ENCODE measurements around the gene PDCD1. TPM values are rescaled to one million over a fixed set of nuclear protein-coding genes. Genes with fewer than 3 reads are reported as not detected.

PDCD1 gene
- total and polyA plus RNA-seq, 2 of the 13 experiments (the other 11 are each of a cell fraction or from before 2014, with no cell fraction given), result 0.04 TPM; not detected in 1

- H3K4me2 ChIP-seq (ENCODE audit: low read depth, low read length), result no peak overlapping the region
- no TSS peak for BruUV-seq (replicated peaks)
- no peaks in the 10 kb centered on the region for H4K20me1 ChIP-seq (ENCODE audit: insufficient read depth, low read length)
- peaks cover 7% of the 10 kb centered on the region; the same call in 1 of the 2 replicates for H3K4me1 ChIP-seq (ENCODE audit: insufficient read depth, low read length)
- H3K4me3 ChIP-seq (replicated peaks in 1 of 3; ENCODE audit: insufficient read depth in 1 of 3, low read depth in 2 of 3, low read length in 3 of 3), result no peak overlapping the region
- CTCF ChIA-PET (ENCODE audit: low intra/inter-chr PET ratio, low total read pairs), result no interaction called here
- ATAC-seq (no peak), FAIRE-seq (peak; percentile 12), DNase-seq (ENCODE audit: low spot score) (no peak)
- H3K9ac ChIP-seq (ENCODE audit: insufficient read depth, low read depth, low read length), result no peak overlapping the region
- intact Hi-C loops (cut with micrococcal nuclease; ENCODE audit: unreplicated experiment), result no loop called here
- POLR2A ChIA-PET, result interaction anchor here (1.6 kb wide), 1 partner anchor 64 kb away, joined by 5 read pairs; no protein-coding TSS in a partner anchor
- TF ChIP-seq SMAD9 (CRISPR knock-in tag; IDR thresholded peaks at IDR 0.05), result no peak
- no peak for TF ChIP-seq HBP1 (CRISPR knock-in tag; IDR thresholded peaks at IDR 0.05; ENCODE audit: low read depth)
- TF ChIP-seq RARA (CRISPR knock-in tag; IDR thresholded peaks at IDR 0.05), result no peak
- WGBS (ENCODE audit: low lambda C conversion rate), result 39% methylated on average over 6 of the region's 6 CpGs
- in situ Hi-C loops (cut with HindIII; ENCODE audit: extremely low pct_ligation_motif_present, low pct_unique_long_range_greater_than_20kb), result no loop called here
- no peak overlapping the region for H2AFZ ChIP-seq (ENCODE audit: low read length)
- no peak overlapping the region for H3K27ac ChIP-seq (ENCODE audit: extremely low read length, insufficient read depth, low read length)
- no peaks in the 10 kb centered on the region for H3K79me2 ChIP-seq (ENCODE audit: insufficient read depth, low read length)
- peaks cover under 1 to 47% of the 10 kb centered on the region in 2 experiments; a peak in 4 of 5 replicates for H3K27me3 ChIP-seq (ENCODE audit: control insufficient read depth in 1 of 2, insufficient read depth in 2 of 2, low read length in 2 of 2)
- no peaks in the 10 kb centered on the region for H3K36me3 ChIP-seq (replicated peaks in 1 of 2; ENCODE audit: control insufficient read depth in 1 of 2, insufficient read depth in 2 of 2, low read length in 2 of 2)
- no peaks in the 10 kb centered on the region for H3K9me3 ChIP-seq (ENCODE audit: low read length)
Observed at GRCh38 chr2:241836292-241836691, 22.4 kb downstream of the PDCD1 start.

GRCh38 chr2:241835611-241836010 is 23.1 kb downstream of the PDCD1 start:
- H3K4me2 ChIP-seq (ENCODE audit: low read depth, low read length), result no peak overlapping the region
- no peak overlapping the region for H3K4me3 ChIP-seq (replicated peaks in 1 of 3; ENCODE audit: insufficient read depth in 1 of 3, low read depth in 2 of 3, low read length in 3 of 3)
- 76% methylated on average over 4 of the region's 4 CpGs for WGBS (ENCODE audit: low lambda C conversion rate)
- H3K9ac ChIP-seq (ENCODE audit: insufficient read depth, low read depth, low read length), result no peak overlapping the region
- intact Hi-C loops (cut with micrococcal nuclease; ENCODE audit: unreplicated experiment) (no loop called here), in situ Hi-C loops (cut with HindIII; ENCODE audit: extremely low pct_ligation_motif_present, low pct_unique_long_range_greater_than_20kb) (no loop called here)
- H3K36me3 ChIP-seq (replicated peaks in 1 of 2; ENCODE audit: control insufficient read depth in 1 of 2, insufficient read depth in 2 of 2, low read length in 2 of 2), result no peaks in the 10 kb centered on the region
- no peak overlapping the region for H2AFZ ChIP-seq (ENCODE audit: low read length)
- H3K9me3 ChIP-seq (ENCODE audit: low read length), result no peaks in the 10 kb centered on the region
- H4K20me1 ChIP-seq (ENCODE audit: insufficient read depth, low read length), result no peaks in the 10 kb centered on the region
- no peak for FAIRE-seq
- no peaks in the 10 kb centered on the region for H3K79me2 ChIP-seq (ENCODE audit: insufficient read depth, low read length)
- ATAC-seq, result no peak
- ChIA-PET CTCF (ENCODE audit: low intra/inter-chr PET ratio, low total read pairs) (no interaction called here), POLR2A (interaction anchor here (1.6 kb wide), 1 partner anchor 63 kb away, joined by 5 read pairs; no protein-coding TSS in a partner anchor)
- BruUV-seq (replicated peaks), result no TSS peak
- H3K4me1 ChIP-seq (ENCODE audit: insufficient read depth, low read length), result peaks cover 7% of the 10 kb centered on the region; the same call in 1 of the 2 replicates
- DNase-seq (ENCODE audit: low spot score), result no peak
- H3K27me3 ChIP-seq (ENCODE audit: control insufficient read depth in 1 of 2, insufficient read depth in 2 of 2, low read length in 2 of 2), result peaks cover 0 to 46% of the 10 kb centered on the region in 2 experiments; a peak in 4 of 5 replicates
- H3K27ac ChIP-seq (ENCODE audit: extremely low read length, insufficient read depth, low read length), result no peak overlapping the region
- TF ChIP-seq GATAD1 (CRISPR knock-in tag; IDR thresholded peaks at IDR 0.05) (no peak), HNF4A (CRISPR knock-in tag; IDR thresholded peaks at IDR 0.05) (no peak), ZNF10 (CRISPR knock-in tag; IDR thresholded peaks at IDR 0.05; ENCODE audit: borderline replicate concordance, low read depth) (no peak), ZC3H4 (CRISPR knock-in tag; IDR thresholded peaks at IDR 0.05; ENCODE audit: borderline replicate concordance) (no peak), CEBPZ (IDR thresholded peaks at IDR 0.05; ENCODE audit: low read length) (no peak), ZNF781 (CRISPR knock-in tag; IDR thresholded peaks at IDR 0.05; ENCODE audit: borderline replicate concordance, not compliant biosample characterization) (no peak)
